Measurements from ENCODE around the gene FGF10. TPM values are rescaled to one million over a fixed set of nuclear protein-coding genes. Genes with fewer than 3 reads are reported as not detected.

FGF10 gene
- total and polyA plus RNA-seq, 8 donors: 1.4 to 31.2 (median 12.6) TPM; not detected in 1

DNA sequence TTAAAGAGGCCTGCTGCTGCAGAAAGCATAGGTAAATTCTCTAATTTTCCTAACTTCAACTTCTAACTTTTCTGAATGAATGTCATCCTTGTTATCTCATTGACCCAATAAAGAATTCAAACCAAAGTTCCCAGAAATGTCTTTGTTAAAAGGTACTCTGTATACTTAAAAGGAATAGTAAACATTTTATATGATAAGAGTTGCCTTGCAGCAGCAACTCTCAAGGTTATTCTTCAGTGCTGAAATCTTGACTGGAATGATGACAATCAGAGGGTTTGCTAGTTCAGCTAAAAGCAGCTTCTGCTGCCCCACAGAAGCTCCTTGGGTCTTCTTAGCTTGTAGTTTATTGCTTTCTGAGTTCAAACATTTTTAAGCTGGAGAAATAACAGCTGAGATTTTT lies 28.3 kb downstream of the FGF10 start:
- no peak overlapping the region for H3K4me3 ChIP-seq
- H3K9me3 ChIP-seq: no peaks in the 10 kb centered on the region
- intact Hi-C loops (cut with DNase I; ENCODE audit: low total_unique reads): no loop called here
- DNase-seq: no peak
- H3K4me1 ChIP-seq: no peaks in the 10 kb centered on the region
- no peaks in the 10 kb centered on the region for H3K27me3 ChIP-seq
- H3K27ac ChIP-seq: no peak overlapping the region
- TF ChIP-seq POLR2AphosphoS5 (IDR thresholded peaks at IDR 0.05) (no peak), EP300 (IDR thresholded peaks at IDR 0.05) (no peak), POLR2A (IDR thresholded peaks at IDR 0.05) (no peak)
- TF ChIP-seq, protein P1, sequence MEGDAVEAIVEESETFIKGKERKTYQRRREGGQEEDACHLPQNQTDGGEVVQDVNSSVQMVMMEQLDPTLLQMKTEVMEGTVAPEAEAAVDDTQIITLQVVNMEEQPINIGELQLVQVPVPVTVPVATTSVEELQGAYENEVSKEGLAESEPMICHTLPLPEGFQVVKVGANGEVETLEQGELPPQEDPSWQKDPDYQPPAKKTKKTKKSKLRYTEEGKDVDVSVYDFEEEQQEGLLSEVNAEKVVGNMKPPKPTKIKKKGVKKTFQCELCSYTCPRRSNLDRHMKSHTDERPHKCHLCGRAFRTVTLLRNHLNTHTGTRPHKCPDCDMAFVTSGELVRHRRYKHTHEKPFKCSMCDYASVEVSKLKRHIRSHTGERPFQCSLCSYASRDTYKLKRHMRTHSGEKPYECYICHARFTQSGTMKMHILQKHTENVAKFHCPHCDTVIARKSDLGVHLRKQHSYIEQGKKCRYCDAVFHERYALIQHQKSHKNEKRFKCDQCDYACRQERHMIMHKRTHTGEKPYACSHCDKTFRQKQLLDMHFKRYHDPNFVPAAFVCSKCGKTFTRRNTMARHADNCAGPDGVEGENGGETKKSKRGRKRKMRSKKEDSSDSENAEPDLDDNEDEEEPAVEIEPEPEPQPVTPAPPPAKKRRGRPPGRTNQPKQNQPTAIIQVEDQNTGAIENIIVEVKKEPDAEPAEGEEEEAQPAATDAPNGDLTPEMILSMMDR (IDR thresholded peaks at IDR 0.05): no peak
- H3K36me3 ChIP-seq: no peaks in the 10 kb centered on the region

DNA sequence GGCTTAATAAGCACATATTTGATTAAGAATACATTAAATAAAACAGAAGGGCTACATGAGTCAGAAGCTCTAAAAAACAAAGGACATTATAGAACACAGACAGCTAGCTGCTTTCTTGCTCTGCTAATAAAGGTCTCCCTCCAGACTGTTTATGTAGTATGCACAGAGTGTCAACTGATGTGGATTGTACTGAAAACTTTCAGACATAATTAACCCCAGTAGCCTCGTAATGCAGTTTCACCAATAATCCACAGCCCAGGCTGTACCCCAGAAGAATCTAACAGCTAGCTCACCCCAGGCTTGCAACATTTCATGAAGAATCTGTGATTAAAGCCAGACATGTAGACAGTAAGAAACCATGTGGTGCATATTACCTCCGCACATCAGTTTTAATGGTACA lies 30.8 kb downstream of the FGF10 start:
- WGBS, 5 donors: 86 to 97% (median 88%) methylated on average over 2 of the region's 2 CpGs
- H3K27ac ChIP-seq: no peak overlapping the region
- intact Hi-C loops (cut with DNase I; ENCODE audit: low total_unique reads): no loop called here
- no peaks in the 10 kb centered on the region for H3K27me3 ChIP-seq
- peaks cover 0 to 10% (median 0%) of the 10 kb centered on the region in 4 donors for H3K4me1 ChIP-seq
- H3K9me3 ChIP-seq: no peaks in the 10 kb centered on the region
- TF ChIP-seq POLR2AphosphoS5 (IDR thresholded peaks at IDR 0.05) (no peak), POLR2A (IDR thresholded peaks at IDR 0.05) (no peak), EP300 (IDR thresholded peaks at IDR 0.05) (no peak)
- TF ChIP-seq, protein P1 (IDR thresholded peaks at IDR 0.05): no peak
- H3K4me3 ChIP-seq: no peak overlapping the region
- DNase-seq: no peak
- no peaks in the 10 kb centered on the region for H3K36me3 ChIP-seq

DNA sequence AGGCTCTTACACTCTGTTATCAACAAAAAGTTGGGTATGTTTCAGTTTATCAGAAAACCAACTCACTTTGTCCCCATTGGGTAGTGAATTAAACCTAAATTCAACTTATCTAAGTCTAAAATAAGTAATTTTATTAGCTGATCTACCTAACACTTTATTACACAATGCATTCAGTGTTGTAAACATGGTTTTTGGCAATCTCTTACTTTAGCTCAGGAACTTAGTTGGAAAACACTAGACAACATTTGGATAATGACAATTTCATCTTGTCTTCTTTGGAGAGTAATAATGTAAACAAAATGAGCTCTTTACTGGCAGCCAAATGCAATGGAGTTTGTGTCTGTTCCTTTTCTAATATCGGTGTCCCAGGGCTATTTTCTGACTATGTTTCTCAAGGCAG lies 33.0 kb downstream of the FGF10 start:
- Histone ChIP-seq H3K4me3 (no peak overlapping the region), H3K27me3 (no peaks in the 10 kb centered on the region), H3K9me3 (no peaks in the 10 kb centered on the region), H3K36me3 (no peaks in the 10 kb centered on the region), H3K4me1 (peaks cover 0 to 10% (median 0%) of the 10 kb centered on the region in 4 donors), H3K27ac (peak overlapping the region in 1 of 5 donors; percentile 18)
- intact Hi-C loops (cut with DNase I; ENCODE audit: low total_unique reads): no loop called here
- DNase-seq: peak in 1 of 2 donors; percentile 27
- TF ChIP-seq, protein P1 (IDR thresholded peaks at IDR 0.05): no peak
- TF ChIP-seq POLR2A (IDR thresholded peaks at IDR 0.05) (no peak), POLR2AphosphoS5 (IDR thresholded peaks at IDR 0.05) (no peak), EP300 (IDR thresholded peaks at IDR 0.05) (no peak)
- 50 to 84% (median 75%) methylated on average over 1 of the region's 1 CpG for WGBS, 5 donors

DNA sequence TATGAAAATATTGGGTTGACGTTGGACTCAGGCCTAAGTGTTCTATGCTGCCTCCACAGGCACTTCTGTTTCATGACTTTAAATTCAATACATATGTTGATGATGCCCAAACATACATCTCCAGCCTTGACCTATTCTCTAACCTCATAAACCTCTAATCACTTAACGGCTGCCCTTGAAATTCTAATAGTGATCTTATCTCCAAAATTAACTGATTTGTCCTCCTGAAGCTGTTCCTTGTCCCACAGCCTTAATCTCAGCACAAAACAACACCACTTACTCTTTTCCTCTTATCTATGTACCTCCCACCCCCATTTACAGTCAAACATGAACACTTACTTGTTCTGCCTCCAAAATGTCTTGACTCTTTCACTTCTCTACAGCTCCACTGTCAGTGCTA lies 43.3 kb downstream of the FGF10 start:
- TF ChIP-seq, protein P1 (IDR thresholded peaks at IDR 0.05): no peak
- no peaks in the 10 kb centered on the region for H3K27me3 ChIP-seq
- intact Hi-C loops (cut with DNase I; ENCODE audit: low total_unique reads): no loop called here
- DNase-seq: no peak
- WGBS, 5 donors: 43 to 63% (median 52%) methylated on average over 2 of the region's 2 CpGs
- no peak overlapping the region for H3K4me3 ChIP-seq
- no peaks in the 10 kb centered on the region for H3K36me3 ChIP-seq
- no peaks in the 10 kb centered on the region for H3K4me1 ChIP-seq
- no peak overlapping the region for H3K27ac ChIP-seq
- H3K9me3 ChIP-seq: no peaks in the 10 kb centered on the region

Measured in stomach (tissue), 9 donors.